Caco-2 (cell line): ENCODE results near the gene CST9. TPM values are rescaled to one million over a fixed set of nuclear protein-coding genes. Genes with fewer than 3 reads are reported as not detected.

ENCODE experiments used
- Bru-seq: library from RNA; stranded (reverse); fragments of 400-500 nt; gene quantifications from one replicate; lab custom pipeline; 2021; lab: Mats Ljungman, UMichigan
- BruChase-seq, 2 experiments: library from RNA; stranded (reverse); fragments of 400-500 nt; gene quantifications; one replicate each; lab custom pipeline; 2021; lab: Mats Ljungman, UMichigan
- BruUV-seq: library from RNA; stranded (reverse); fragments of 400-500 nt; replicated peaks from 2 replicates; lab custom pipeline; 2021; lab: Mats Ljungman, UMichigan
- CTCF ChIA-PET: fragments of 300-600 bp; sonication (Branson Sonifier 250); formaldehyde crosslinking; loops from one replicate; lab custom pipeline; 2022; ENCODE audit warnings: antibody characterized with exemption; lab: Charles Lee
- POLR2A ChIA-PET: fragments of 300-600 bp; sonication (Branson Sonifier 250); formaldehyde crosslinking; loops from one replicate; lab custom pipeline; 2022; ENCODE audit warnings: antibody characterized with exemption; lab: Charles Lee
- DNase-seq, 2 experiments: peaks; one replicate each; pipeline versions ENCODE4 v3.0.0 to v3.0.0-alpha.2; 2020 to 2022
- H3K27me3 ChIP-seq: replicated peaks from 2 replicates; pipeline ENCODE4 v1.6.0; 2011; ENCODE audit warnings: low read length; ENCODE audit not compliant: control insufficient read depth, insufficient read depth
- H3K36me3 ChIP-seq: 2 replicates; pipeline ENCODE4 v1.5.1; 2011; ENCODE audit warnings: low read length; ENCODE audit not compliant: control insufficient read depth, insufficient read depth
- H3K4me1 ChIP-seq: fragments of 250-450 bp; sonication (Bioruptor Pico); 2 replicates; pipeline ENCODE4 v1.5.1; 2020; ENCODE audit warnings: mild to moderate bottlenecking
- H3K4me3 ChIP-seq: 2 replicates; pipeline ENCODE4 v1.5.1; 2011; ENCODE audit warnings: low read depth, mild to moderate bottlenecking, control low read depth, low read length
- H3K9me3 ChIP-seq: fragments of 250-450 bp; sonication (Bioruptor Pico); 2 replicates; pipeline ENCODE4 v1.5.1; 2020; ENCODE audit warnings: mild to moderate bottlenecking, moderate library complexity
- H3K27ac Mint-ChIP-seq: one replicate; pipeline ENCODE4 v1.8.0; 2022; ENCODE audit warnings: mixed read lengths; ENCODE audit not compliant: unreplicated experiment
- H3K27me3 Mint-ChIP-seq: one replicate; pipeline ENCODE4 v1.8.0; 2022; ENCODE audit warnings: mixed read lengths; ENCODE audit not compliant: insufficient read depth, unreplicated experiment
- H3K36me3 Mint-ChIP-seq: one replicate; pipeline ENCODE4 v1.8.0; 2022; ENCODE audit warnings: mild to moderate bottlenecking, mixed read lengths; ENCODE audit not compliant: insufficient read depth, unreplicated experiment
- H3K4me1 Mint-ChIP-seq: one replicate; pipeline ENCODE4 v1.8.0; 2022; ENCODE audit warnings: low read depth, mixed read lengths; ENCODE audit not compliant: unreplicated experiment
- H3K4me3 Mint-ChIP-seq: one replicate; pipeline ENCODE4 v1.8.0; 2022; ENCODE audit warnings: mild to moderate bottlenecking, moderate library complexity, mixed read lengths; ENCODE audit not compliant: unreplicated experiment
- H3K9me3 Mint-ChIP-seq: one replicate; pipeline ENCODE4 v1.8.0; 2022; ENCODE audit warnings: mixed read lengths; ENCODE audit not compliant: unreplicated experiment
- intact Hi-C: fragments of 100-400 bp; cut with micrococcal nuclease; formaldehyde crosslinking; loops from one replicate; pipeline ENCODE4 v1.10.0; 2022; ENCODE audit not compliant: unreplicated experiment
- long read RNA-seq: library from polyadenylated mRNA; stranded (forward); transcript quantifications from one replicate; pipeline ENCODE4 v2.0.0, GENCODE V29; 2022
- total RNA-seq: library from RNA; stranded (reverse); gene quantifications from 2 replicates; pipeline ENCODE4 v1.2.3, GENCODE V29; 2022
- TF ChIP-seq, protein P1 (sequence below), 2 experiments: fragments of 200-600 bp in 1 of 2; IDR thresholded peaks; 1 replicate in 1 of 2; 2 replicates in 1 of 2; pipeline versions ENCODE4 v1.5.1 to v1.8.0; 2011 to 2022; ENCODE audit warnings: antibody characterized with exemption in 1 of 2, control low read depth in 1 of 2, inconsistent platforms in 1 of 2, low read depth in 1 of 2, low read length in 1 of 2, mild to moderate bottlenecking in 1 of 2, moderate library complexity in 1 of 2; ENCODE audit not compliant: insufficient read depth in 1 of 2, severe bottlenecking in 1 of 2, unreplicated experiment in 1 of 2

CST9 gene, protein sequence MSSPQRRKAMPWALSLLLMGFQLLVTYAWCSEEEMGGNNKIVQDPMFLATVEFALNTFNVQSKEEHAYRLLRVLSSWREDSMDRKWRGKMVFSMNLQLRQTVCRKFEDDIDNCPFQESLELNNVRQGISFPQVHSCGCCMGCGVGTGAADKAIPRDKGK
- total RNA-seq (not detected in 2 replicates), Bru-seq, nascent RNA (not detected), BruChase-seq, experiment 1, labeled RNA remaining after a 2-hour chase (not detected), BruChase-seq, experiment 2, labeled RNA remaining after a 6-hour chase (percentile 21 among the genes with signal in this experiment)
- long read RNA-seq = 0 reads

DNA sequence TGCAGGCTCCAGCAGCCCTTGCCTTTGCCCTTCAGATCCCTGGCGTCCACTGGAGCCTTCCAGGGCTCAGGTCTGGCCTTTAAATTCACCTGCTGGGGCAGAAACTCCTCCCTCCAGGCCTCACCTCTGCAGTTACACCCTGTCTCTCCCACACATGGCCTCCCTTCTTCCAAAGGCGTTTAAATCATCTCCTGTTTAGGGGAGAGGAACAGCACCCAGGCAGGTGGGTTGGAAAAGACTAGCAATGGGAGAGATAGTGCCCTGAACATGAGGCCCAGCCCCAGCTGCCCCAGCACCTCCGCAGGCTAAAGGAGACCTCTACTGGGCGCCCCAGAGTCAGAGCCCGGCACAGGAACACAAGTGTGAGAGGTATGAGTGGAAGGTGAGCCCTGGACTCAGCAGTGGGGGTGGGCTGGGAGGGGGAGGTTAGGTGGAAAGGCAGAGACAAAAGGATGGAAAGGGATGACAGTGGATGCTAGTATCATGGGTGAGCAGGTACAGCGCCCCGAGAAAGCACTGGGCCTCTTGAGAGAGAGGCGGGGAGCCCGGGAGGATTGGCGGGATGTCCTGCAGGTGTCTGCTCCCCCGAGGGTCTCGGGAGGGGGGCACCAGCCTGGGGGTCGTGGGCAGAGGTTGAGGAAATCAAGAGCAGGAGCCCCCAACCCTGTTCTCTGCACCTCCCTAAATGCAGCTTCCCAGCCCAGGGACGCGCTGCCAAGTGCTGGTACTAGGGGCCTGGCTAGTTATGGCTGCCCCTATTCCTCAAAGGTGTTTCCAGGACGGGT lies at the start of gene CST9:
Gene CST9 (minus strand): TSS at position 51 of the 785 bp plus-strand sequence. CDS start 53 bp downstream, outside the sequence.
- no peaks in the 10 kb centered on the region for H3K27me3 ChIP-seq
- Mint-ChIP-seq H3K4me3 (no peak within 1 kb of the TSS), H3K27ac (no peak within 1 kb of the TSS), H3K9me3 (no peaks in the 10 kb centered on the region), H3K36me3 (no peaks in the 10 kb centered on the region), H3K27me3 (no peaks in the 10 kb centered on the region), H3K4me1 (no peaks in the 10 kb centered on the region)
- DNase-seq = no peak
- TF ChIP-seq, protein P1, sequence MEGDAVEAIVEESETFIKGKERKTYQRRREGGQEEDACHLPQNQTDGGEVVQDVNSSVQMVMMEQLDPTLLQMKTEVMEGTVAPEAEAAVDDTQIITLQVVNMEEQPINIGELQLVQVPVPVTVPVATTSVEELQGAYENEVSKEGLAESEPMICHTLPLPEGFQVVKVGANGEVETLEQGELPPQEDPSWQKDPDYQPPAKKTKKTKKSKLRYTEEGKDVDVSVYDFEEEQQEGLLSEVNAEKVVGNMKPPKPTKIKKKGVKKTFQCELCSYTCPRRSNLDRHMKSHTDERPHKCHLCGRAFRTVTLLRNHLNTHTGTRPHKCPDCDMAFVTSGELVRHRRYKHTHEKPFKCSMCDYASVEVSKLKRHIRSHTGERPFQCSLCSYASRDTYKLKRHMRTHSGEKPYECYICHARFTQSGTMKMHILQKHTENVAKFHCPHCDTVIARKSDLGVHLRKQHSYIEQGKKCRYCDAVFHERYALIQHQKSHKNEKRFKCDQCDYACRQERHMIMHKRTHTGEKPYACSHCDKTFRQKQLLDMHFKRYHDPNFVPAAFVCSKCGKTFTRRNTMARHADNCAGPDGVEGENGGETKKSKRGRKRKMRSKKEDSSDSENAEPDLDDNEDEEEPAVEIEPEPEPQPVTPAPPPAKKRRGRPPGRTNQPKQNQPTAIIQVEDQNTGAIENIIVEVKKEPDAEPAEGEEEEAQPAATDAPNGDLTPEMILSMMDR (IDR thresholded peaks at IDR 0.05; ENCODE audit: insufficient read depth in 1 of 2, low read depth in 1 of 2, low read length in 1 of 2, severe bottlenecking in 1 of 2, unreplicated experiment in 1 of 2) = no peak
- no TSS peak for BruUV-seq
- no peaks in the 10 kb centered on the region for H3K4me1 ChIP-seq
- ChIA-PET CTCF (no interaction called here), POLR2A (no interaction called here)
- H3K9me3 ChIP-seq = no peaks in the 10 kb centered on the region
- no peaks in the 10 kb centered on the region for H3K36me3 ChIP-seq
- intact Hi-C loops = loop anchor here (1.0 to 10.0 kb wide), 3 partner anchors 61 to 251 kb away; partner anchors contain the start of gene NXT1
- H3K4me3 ChIP-seq = no peak within 1 kb of the TSS

DNA sequence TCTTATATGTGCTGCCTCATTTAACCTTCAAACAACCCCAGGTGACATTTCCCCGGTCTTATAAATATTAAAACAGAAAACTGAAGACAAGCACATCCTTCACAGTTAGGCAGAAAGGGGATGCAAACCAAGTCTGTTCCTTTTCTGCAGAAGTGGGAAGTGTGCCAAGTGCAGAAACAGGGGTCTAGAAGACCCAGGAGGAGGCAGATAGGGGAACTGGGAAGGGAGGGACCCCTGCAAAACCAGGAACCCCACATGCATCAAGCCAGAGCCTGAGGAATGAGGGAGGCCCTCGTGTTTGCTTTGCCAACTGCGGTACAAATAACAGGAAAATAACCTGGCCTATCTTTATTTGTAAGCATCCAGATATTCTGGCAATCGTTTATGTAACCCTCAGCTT lies 49.0 kb upstream of the CST9 start:
- CTCF ChIA-PET = no interaction called here
- H3K27ac Mint-ChIP-seq = no peak overlapping the region
- Histone ChIP-seq H3K4me1 (peaks cover 39% of the 10 kb centered on the region), H3K9me3 (no peaks in the 10 kb centered on the region), H3K27me3 (no peaks in the 10 kb centered on the region), H3K4me3 (no peak overlapping the region), H3K36me3 (no peaks in the 10 kb centered on the region)
- POLR2A ChIA-PET = no interaction called here
- intact Hi-C loops = no loop called here
- BruUV-seq = no TSS peak
- H3K4me3 Mint-ChIP-seq = no peak overlapping the region
- H3K27me3 Mint-ChIP-seq = no peaks in the 10 kb centered on the region
- TF ChIP-seq, protein P1 (IDR thresholded peaks at IDR 0.05; ENCODE audit: insufficient read depth in 1 of 2, low read depth in 1 of 2, low read length in 1 of 2, severe bottlenecking in 1 of 2, unreplicated experiment in 1 of 2) = no peak
- H3K36me3 Mint-ChIP-seq = peaks cover 8% of the 10 kb centered on the region
- H3K9me3 Mint-ChIP-seq = no peaks in the 10 kb centered on the region
- DNase-seq = no peak
- H3K4me1 Mint-ChIP-seq = peaks cover 34% of the 10 kb centered on the region

DNA sequence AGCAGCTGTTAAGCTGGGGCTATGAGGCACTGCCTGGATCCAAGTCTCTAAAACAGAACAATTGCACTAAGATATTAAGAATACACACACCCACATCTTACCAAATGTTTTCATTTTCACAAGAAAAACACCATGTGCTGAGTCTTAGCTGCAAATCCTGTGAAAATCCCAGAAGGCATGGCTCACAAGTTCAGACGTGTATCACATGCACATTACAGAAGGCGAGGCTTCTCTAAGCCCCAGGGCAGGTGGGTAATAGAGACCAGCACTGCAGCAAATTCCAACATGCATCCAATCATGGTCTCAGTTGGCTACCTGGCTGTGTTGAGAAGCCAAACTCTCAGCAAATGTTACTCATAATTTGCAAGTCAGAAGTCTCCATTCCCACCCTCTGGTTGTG lies 48.3 kb upstream of the CST9 start:
- ChIA-PET POLR2A (no interaction called here), CTCF (no interaction called here)
- H3K36me3 Mint-ChIP-seq = peaks cover 1% of the 10 kb centered on the region
- intact Hi-C loops = no loop called here
- TF ChIP-seq, protein P1 (IDR thresholded peaks at IDR 0.05; ENCODE audit: insufficient read depth in 1 of 2, low read depth in 1 of 2, low read length in 1 of 2, severe bottlenecking in 1 of 2, unreplicated experiment in 1 of 2) = no peak
- H3K27me3 Mint-ChIP-seq = no peaks in the 10 kb centered on the region
- H3K36me3 ChIP-seq = no peaks in the 10 kb centered on the region
- no peaks in the 10 kb centered on the region for H3K9me3 Mint-ChIP-seq
- no peak overlapping the region for H3K4me3 ChIP-seq
- no peak overlapping the region for H3K27ac Mint-ChIP-seq
- DNase-seq = no peak
- H3K4me3 Mint-ChIP-seq = no peak overlapping the region
- H3K4me1 ChIP-seq = peaks cover 32% of the 10 kb centered on the region
- no peaks in the 10 kb centered on the region for H3K9me3 ChIP-seq
- no TSS peak for BruUV-seq
- peaks cover 27% of the 10 kb centered on the region for H3K4me1 Mint-ChIP-seq
- no peaks in the 10 kb centered on the region for H3K27me3 ChIP-seq
